OCI-M2 (cell line): ENCODE measurements around the gene CRAT.

ENCODE experiments used
- DNase-seq: peaks from one replicate; lab custom pipeline; 2025; ENCODE audit not compliant: unreplicated experiment; lab: John Stamatoyannopoulos, UW

CRAT gene

GRCh38 chr9:129068110-129068509, 42.5 kb downstream of the CRAT start:
- no peak for DNase-seq

- DNase-seq = no peak
These were observed 46.1 kb downstream of the CRAT start for GRCh38 chr9:129064499-129064908.

GRCh38 chr9:129063061-129063460, 47.5 kb downstream of the CRAT start:
- no peak for DNase-seq

GRCh38 chr9:129060991-129061390, 49.6 kb downstream of the CRAT start:
- DNase-seq = no peak

- DNase-seq = no peak
These were observed 50.5 kb downstream of the CRAT start for GRCh38 chr9:129059796-129060785.

- no peak for DNase-seq
These were observed 51.4 kb downstream of the CRAT start for GRCh38 chr9:129058965-129059795.

GRCh38 chr9:129054163-129054851, 56.3 kb downstream of the CRAT start:
- no peak for DNase-seq

- DNase-seq = no peak
These were observed 57.6 kb downstream of the CRAT start for GRCh38 chr9:129053020-129053419.

GRCh38 chr9:129052592-129052991, 58.0 kb downstream of the CRAT start:
- DNase-seq = no peak
